Retinal pigment epithelial cell (primary cell): ENCODE results near the gene SDHB.

Experiments
- DNase-seq: peaks from one replicate; pipeline ENCODE4 v3.0.0-alpha.2; 2010; ENCODE audit warnings: low read depth
- H3K4me3 ChIP-seq: 2 replicates; pipeline ENCODE4 v1.5.1; 2011; ENCODE audit warnings: mild to moderate bottlenecking, low read length, control low read depth, moderate library complexity
- TF ChIP-seq, protein P1 (sequence below): conservative IDR thresholded peaks from 2 replicates; pipeline ENCODE4 v1.5.1; 2011; ENCODE audit warnings: low read depth, low read length, control low read depth, inconsistent platforms

Gene SDHB

DNA sequence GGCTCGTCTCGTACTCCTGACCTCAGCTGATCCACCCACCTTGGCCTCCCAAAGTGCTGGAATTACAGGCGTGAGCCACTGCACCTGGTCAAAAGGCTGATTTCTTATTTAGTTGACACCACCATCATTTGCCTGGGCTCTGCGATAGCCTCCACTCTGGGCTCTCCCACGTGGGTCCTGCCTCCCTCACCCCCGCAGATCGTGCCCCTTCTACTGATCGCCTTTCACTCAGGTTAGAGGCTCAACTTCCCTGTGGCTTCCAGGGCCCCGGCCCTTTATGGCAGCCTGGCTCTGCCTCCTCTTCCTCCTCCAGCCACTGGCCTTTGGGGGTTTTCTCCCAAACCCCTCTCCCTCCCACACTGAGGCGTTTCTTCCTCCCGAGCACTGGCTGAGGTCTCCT lies 70.9 kb downstream of the SDHB start:
- TF ChIP-seq, protein P1, sequence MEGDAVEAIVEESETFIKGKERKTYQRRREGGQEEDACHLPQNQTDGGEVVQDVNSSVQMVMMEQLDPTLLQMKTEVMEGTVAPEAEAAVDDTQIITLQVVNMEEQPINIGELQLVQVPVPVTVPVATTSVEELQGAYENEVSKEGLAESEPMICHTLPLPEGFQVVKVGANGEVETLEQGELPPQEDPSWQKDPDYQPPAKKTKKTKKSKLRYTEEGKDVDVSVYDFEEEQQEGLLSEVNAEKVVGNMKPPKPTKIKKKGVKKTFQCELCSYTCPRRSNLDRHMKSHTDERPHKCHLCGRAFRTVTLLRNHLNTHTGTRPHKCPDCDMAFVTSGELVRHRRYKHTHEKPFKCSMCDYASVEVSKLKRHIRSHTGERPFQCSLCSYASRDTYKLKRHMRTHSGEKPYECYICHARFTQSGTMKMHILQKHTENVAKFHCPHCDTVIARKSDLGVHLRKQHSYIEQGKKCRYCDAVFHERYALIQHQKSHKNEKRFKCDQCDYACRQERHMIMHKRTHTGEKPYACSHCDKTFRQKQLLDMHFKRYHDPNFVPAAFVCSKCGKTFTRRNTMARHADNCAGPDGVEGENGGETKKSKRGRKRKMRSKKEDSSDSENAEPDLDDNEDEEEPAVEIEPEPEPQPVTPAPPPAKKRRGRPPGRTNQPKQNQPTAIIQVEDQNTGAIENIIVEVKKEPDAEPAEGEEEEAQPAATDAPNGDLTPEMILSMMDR, result no peak
- DNase-seq, result no peak
- no peak overlapping the region for H3K4me3 ChIP-seq

DNA sequence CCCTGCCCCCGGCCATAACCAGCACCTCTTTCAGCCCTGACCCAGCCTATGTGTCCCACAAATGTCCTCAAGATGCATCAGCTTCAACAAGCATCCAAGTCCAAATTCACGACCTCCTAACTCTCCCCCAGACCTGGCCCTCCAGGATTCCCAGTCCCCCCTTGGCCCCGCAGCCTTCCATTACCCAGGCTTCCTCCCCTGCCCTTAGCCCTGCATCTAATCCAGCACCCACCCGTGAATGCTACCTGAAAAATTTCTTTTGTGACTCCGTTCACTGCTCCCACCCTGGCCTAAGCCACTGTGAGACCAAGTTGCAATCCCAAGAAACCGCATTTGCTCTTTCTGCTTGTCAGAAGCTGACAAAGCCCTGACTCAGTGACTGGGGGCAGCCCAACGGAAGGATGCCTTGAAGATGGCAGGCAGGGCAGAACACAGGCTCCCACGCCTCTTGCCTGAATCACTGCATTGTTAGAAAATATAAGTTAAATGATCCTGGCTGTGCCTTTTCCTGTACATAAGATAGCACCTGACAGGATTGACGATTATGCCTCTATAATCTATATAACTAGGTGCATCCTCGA lies 72.5 kb downstream of the SDHB start:
- TF ChIP-seq, protein P1, result no peak
- DNase-seq, result no peak
- no peak overlapping the region for H3K4me3 ChIP-seq

DNA sequence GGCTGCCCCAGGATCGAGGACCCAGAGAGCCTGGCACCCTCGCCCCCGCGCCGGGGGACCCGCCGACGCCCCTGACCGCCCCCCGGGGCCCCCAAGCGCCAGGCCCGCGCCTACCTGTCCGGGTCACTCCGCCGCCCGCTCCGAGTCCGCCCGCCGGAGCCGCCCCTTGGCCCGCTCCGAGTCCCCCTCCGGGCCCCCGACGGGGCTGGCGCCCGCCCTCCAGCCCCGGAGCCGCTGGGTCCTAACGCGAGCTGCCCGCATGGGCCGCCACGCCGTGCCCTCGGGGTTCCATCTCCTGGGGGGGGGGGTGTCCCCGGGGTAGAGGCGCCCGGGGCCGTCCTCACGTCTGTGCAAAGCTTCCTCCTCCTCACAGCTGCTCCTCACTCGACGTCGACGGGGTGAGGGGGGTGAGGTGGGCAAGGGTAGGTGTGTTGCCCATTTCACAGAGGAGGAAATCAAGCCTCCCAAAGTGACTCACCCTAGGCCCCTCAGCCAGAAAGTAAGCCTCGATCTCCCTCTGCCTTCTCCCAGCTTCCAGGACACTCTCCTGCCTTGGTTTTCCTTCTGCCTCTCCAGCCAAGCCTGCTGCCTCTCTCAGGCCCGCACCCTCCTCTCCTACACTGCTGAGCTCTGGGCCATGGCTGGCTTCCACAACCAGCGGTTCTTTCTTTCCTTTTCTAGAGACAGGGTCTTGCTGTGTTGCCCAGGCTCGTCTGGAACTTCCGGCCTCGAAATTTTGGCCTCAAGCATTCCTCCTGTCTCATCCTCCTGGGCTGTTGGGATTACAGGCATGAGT lies 73.2 kb downstream of the SDHB start, which contains the start of gene MFAP2:
MFAP2 (minus strand) TSS at position 148 of the 796 bp plus-strand sequence. CDS start 2,347 bp downstream, outside the sequence.
- DNase-seq, result no peak
- peak within 1 kb of the TSS; percentile 71 for H3K4me3 ChIP-seq
- TF ChIP-seq, protein P1, result no peak

DNA sequence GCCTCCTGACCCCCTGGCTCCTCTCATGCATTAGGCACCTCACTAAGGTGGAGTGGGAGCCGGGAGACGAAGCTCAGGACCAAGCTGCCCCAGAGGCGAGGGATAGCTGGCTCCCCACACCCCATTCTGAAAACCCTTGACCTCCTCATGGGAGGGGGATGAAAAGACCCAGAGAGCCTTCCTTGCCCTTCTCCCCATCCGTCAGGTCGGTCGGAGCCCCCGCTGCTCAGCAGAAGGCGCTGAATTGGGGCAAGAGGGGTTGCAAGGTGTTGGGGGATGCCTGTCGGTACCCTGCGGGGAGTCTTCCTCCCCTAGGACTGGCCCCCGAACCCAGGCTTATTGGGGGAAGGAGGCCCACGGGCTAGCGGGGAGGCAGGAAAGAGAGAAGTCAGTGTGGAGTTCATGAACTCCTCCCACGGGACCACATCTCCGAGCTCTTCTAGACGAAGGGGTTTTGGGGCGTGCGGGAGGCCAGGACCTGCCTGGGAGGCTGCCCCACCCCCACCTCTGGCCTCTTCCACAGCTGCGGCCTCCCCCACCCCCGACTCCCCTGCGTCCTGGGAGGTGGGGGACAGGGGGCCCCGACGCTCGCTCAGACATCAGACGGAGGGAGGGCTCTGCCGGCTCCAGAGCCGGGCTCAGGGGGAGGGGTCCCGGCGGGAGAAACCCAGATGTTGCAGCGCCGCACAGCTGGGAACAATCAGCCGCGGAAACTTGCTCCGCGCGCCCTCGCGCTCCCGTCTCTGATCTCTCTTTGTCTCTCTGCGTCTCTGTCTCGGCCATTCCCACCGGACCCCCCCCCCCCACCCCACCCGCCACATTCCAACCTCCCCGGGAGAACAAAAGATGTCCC lies 74.1 kb downstream of the SDHB start:
- peak overlapping the region; percentile 71 for H3K4me3 ChIP-seq
- no peak for DNase-seq
- TF ChIP-seq, protein P1, result no peak

DNA sequence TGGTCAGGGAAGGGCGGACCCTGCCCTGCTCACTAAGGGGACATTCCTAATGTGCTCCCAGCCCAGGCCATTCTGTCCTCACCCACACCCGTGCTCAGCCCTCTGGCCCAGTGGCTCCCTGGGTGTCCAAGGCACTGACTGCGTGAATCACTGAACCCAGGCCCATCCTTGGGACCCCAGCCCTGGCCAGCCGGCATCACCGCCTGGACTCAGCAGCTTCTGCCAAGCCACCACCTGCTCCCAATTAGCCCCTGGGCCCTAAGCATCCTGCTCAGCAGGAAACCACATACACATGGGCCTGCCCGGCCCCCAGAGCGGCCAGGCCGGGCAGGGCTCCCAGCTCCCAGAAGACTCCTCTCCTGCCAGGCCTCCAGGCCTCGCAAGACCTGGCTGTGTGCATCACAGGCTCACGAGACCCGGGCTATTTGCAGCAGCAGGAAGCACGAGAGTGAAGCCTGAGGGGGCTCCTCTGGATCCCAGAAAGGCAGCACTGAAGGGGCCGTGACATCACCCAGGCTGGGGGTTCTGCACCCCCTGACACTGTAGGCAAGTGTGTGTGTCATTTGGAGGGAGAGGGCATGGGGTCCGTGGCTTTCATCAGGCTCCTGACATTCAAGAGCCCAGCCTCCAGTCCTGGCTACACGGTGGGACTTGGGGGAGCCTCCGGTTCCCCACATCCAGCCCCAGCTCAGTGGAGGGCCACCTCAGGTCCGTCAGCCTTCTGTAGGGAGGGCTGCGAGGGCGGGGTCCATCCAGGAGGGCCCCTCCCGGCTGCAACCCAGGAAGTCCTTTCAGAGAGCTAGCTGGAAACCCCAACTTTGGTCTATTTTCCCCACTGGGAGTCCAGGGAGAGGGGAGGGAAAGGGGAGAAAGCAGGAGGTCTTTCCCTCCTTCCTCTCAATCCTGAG lies 75.0 kb downstream of the SDHB start:
- DNase-seq, result peak; percentile 48
- H3K4me3 ChIP-seq, result peak overlapping the region; percentile 71
- TF ChIP-seq, protein P1, result no peak

DNA sequence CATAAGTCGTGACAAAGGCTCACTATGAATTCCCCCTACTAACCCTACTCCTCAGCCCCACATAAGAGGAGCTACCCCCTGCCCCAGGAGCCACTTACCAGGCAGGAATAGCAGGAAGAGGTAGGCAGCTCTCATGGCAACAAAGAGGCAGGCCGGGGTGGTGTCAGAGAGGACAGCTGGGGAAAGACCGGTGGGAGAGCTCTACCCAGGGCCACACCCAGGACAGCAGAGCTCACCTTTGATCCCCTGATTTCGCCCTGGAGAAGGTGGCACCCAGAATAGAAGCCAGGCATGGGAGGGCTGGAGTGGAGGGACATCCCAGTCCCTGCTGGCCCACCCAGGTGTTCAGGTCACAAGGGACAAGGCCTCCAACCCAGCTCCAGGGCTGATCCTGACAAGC lies 75.7 kb downstream of the SDHB start:
- TF ChIP-seq, protein P1, result no peak
- no peak for DNase-seq
- no peak overlapping the region for H3K4me3 ChIP-seq
